ENCODE measurements around the gene NKD2.

DNA sequence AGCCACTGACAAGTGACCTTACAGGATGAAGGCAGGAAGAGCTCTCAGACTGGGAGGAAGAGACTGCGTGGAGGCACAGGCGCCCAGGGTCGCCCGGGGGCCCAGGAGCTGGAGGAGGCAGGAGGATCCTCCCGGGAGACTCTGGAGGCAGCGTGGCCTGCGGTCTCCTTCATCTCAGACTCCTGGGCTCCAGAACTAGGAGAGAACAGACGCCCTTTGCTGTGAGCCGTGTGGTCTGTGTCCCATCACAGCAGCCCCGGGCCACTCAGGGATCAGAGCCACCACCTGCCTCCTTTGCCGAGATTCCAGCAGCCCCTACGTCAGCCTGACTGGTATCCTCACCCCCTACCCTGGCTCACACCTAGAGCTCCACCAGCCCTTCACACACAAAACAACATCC, 58.1 kb downstream of the NKD2 start:
- TF ChIP-seq, protein P1, sequence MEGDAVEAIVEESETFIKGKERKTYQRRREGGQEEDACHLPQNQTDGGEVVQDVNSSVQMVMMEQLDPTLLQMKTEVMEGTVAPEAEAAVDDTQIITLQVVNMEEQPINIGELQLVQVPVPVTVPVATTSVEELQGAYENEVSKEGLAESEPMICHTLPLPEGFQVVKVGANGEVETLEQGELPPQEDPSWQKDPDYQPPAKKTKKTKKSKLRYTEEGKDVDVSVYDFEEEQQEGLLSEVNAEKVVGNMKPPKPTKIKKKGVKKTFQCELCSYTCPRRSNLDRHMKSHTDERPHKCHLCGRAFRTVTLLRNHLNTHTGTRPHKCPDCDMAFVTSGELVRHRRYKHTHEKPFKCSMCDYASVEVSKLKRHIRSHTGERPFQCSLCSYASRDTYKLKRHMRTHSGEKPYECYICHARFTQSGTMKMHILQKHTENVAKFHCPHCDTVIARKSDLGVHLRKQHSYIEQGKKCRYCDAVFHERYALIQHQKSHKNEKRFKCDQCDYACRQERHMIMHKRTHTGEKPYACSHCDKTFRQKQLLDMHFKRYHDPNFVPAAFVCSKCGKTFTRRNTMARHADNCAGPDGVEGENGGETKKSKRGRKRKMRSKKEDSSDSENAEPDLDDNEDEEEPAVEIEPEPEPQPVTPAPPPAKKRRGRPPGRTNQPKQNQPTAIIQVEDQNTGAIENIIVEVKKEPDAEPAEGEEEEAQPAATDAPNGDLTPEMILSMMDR (IDR thresholded peaks at IDR 0.05): no peak
- no peak for TF ChIP-seq ZFX (IDR thresholded peaks at IDR 0.05; ENCODE audit: borderline replicate concordance)
